ENCODE results near the gene YAP1. TPM values are rescaled to one million over a fixed set of nuclear protein-coding genes. Genes with fewer than 3 reads are reported as not detected.

The YAP1 gene
- total and polyA plus RNA-seq, 2 experiments from 2014 or later: 20.6 to 111 TPM

DNA sequence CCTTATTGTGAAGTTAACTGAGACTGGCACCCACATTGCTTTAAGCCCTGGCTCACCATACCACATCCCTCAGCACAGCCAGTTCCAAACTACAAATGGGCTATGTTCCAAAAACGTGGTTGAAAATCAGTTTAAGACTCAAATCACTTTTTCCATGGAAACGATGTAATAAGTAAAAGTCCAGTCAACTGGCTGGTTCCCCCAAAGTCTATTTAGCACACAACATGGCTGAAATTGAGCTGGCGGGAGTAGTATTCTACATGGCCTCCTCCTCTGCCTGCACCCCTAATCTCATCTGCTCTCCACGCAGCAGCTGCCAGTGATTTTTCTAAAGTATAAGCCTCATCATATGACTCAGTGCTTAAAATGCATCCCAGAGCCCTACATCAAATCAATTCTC lies 166.1 kb downstream of the YAP1 start:
- 68% methylated on average over 4 of the region's 4 CpGs for WGBS (ENCODE audit: low lambda C conversion rate, missing lambda C conversion rate)
- H3K4me2 ChIP-seq: no peak overlapping the region
- H3K27me3 ChIP-seq: no peaks in the 10 kb centered on the region
- peak; percentile 19 for DNase-seq (ENCODE audit: low spot score)
- no peaks in the 10 kb centered on the region for H3K36me3 ChIP-seq (replicated peaks; ENCODE audit: insufficient read depth, low read depth)
- H2AFZ ChIP-seq: no peak overlapping the region
- no peaks in the 10 kb centered on the region for H4K20me1 ChIP-seq (ENCODE audit: insufficient read depth, poor library complexity, severe bottlenecking)
- H3K79me2 ChIP-seq: no peaks in the 10 kb centered on the region
- peak overlapping the region; percentile 21 for H3K27ac ChIP-seq
- no peaks in the 10 kb centered on the region for H3K9me2 ChIP-seq (replicated peaks; ENCODE audit: insufficient read depth)
- no peak for TF ChIP-seq EZH2 (IDR thresholded peaks at IDR 0.05; ENCODE audit: borderline replicate concordance)
- no peak for TF ChIP-seq EZH2phosphoT487 (IDR thresholded peaks at IDR 0.05; ENCODE audit: low read depth, severe bottlenecking, unreplicated experiment)
- no peak for TF ChIP-seq CTCF (IDR thresholded peaks at IDR 0.05; ENCODE audit: poor library complexity)
- no peak overlapping the region for H3K4me3 ChIP-seq
- H3K9me3 ChIP-seq (ENCODE audit: low read depth): no peaks in the 10 kb centered on the region
- peaks cover 27% of the 10 kb centered on the region for H3K4me1 ChIP-seq (ENCODE audit: insufficient read depth)

- H3K4me1 ChIP-seq (ENCODE audit: insufficient read depth): peaks cover 27% of the 10 kb centered on the region
- no peak overlapping the region for H2AFZ ChIP-seq
Measured at GRCh38 chr11:102276783-102277182, 166.5 kb downstream of the YAP1 start.

DNA sequence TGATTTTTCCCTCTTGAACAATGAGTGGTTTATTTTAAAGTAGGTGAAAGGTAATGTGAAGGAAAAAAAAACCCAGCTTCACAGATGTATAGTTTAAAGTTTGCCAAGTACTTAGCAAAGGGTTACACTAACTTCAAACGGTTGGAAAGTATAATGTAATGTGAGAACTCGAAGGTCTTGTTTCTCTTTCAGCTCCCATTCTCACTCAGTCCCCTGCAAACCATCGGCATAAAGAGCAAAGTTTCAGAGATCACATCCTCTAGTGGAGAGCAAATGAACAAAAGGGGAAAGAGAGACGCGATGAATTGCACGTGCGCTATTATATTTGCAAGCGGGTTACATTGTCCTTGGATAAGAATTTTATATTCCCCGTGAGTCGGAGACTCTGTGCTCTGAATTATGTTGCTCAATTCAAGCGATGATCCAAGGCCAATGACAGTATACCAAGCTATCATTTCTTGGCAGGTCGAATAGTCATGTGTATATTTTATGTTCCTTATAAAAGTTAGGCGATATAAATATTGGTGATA lies 169.5 kb downstream of the YAP1 start:
- no peak overlapping the region for H3K4me3 ChIP-seq
- 19% methylated on average over 13 of the region's 13 CpGs for WGBS (ENCODE audit: low lambda C conversion rate, missing lambda C conversion rate)
- no peaks in the 10 kb centered on the region for H3K79me2 ChIP-seq
- peak overlapping the region; percentile 51 for H3K27ac ChIP-seq
- H3K4me2 ChIP-seq: peak overlapping the region; percentile 63
- H3K36me3 ChIP-seq (replicated peaks; ENCODE audit: insufficient read depth, low read depth): no peaks in the 10 kb centered on the region
- no peaks in the 10 kb centered on the region for H3K9me3 ChIP-seq (ENCODE audit: low read depth)
- H3K4me1 ChIP-seq (ENCODE audit: insufficient read depth): peaks cover 27% of the 10 kb centered on the region
- DNase-seq (ENCODE audit: low spot score): peak; percentile 50
- H3K9me2 ChIP-seq (replicated peaks; ENCODE audit: insufficient read depth): no peaks in the 10 kb centered on the region
- H3K27me3 ChIP-seq: no peaks in the 10 kb centered on the region
- H4K20me1 ChIP-seq (ENCODE audit: insufficient read depth, poor library complexity, severe bottlenecking): no peaks in the 10 kb centered on the region
- TF ChIP-seq CTCF (IDR thresholded peaks at IDR 0.05; ENCODE audit: poor library complexity) (peak; percentile 35), EZH2 (IDR thresholded peaks at IDR 0.05; ENCODE audit: borderline replicate concordance) (no peak), EZH2phosphoT487 (IDR thresholded peaks at IDR 0.05; ENCODE audit: low read depth, severe bottlenecking, unreplicated experiment) (no peak)
- H2AFZ ChIP-seq: peak overlapping the region; percentile 10

More at GRCh38 chr11:102276783-102277182, 166.5 kb downstream of the YAP1 start:
- Histone ChIP-seq H3K36me3 (replicated peaks; ENCODE audit: insufficient read depth, low read depth) (no peaks in the 10 kb centered on the region), H3K4me3 (no peak overlapping the region), H4K20me1 (ENCODE audit: insufficient read depth, poor library complexity, severe bottlenecking) (no peaks in the 10 kb centered on the region), H3K79me2 (no peaks in the 10 kb centered on the region), H3K9me3 (ENCODE audit: low read depth) (no peaks in the 10 kb centered on the region), H3K4me2 (no peak overlapping the region), H3K27me3 (no peaks in the 10 kb centered on the region), H3K9me2 (replicated peaks; ENCODE audit: insufficient read depth) (no peaks in the 10 kb centered on the region), H3K27ac (peak overlapping the region; percentile 21)
- no peak for DNase-seq (ENCODE audit: low spot score)
- no peak for TF ChIP-seq EZH2 (IDR thresholded peaks at IDR 0.05; ENCODE audit: borderline replicate concordance)
- 51% methylated on average over 3 of the region's 3 CpGs for whole genome bisulfite sequencing (ENCODE audit: low lambda C conversion rate, missing lambda C conversion rate)

DNA sequence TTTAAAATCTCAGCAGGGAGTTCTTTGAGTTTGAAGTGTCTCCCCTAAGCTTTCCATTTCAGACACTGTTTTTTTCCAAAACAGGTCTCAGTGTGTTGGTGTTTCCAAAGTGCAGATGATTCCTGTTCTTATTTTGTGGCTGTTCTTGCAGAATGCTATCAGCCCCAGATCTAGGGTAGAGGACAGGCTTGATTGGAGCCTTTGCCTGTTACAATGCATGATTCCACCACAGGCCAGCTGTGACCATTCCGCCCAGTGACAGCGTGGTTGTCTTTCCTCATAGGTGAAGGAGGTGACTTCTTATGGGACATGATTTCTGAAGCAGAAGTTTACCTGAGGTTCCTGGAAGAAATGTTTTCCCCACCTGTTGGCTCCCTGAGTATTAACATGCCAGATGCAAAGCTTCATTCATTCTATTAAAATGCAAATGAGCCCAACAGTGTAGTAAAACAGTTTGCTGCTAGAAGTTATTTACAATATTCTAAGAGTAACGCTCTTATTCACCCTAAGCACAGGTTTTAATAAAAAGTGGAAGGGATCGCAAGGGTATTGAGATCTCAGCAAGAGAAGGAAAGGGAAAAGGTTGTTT lies 170.1 kb downstream of the YAP1 start:
- no peaks in the 10 kb centered on the region for H3K9me3 ChIP-seq (ENCODE audit: low read depth)
- no peaks in the 10 kb centered on the region for H3K27me3 ChIP-seq
- H3K27ac ChIP-seq: peak overlapping the region; percentile 51
- WGBS (ENCODE audit: low lambda C conversion rate, missing lambda C conversion rate): 53% methylated on average over 4 of the region's 4 CpGs
- H3K4me1 ChIP-seq (ENCODE audit: insufficient read depth): peaks cover 27% of the 10 kb centered on the region
- H4K20me1 ChIP-seq (ENCODE audit: insufficient read depth, poor library complexity, severe bottlenecking): no peaks in the 10 kb centered on the region
- no peaks in the 10 kb centered on the region for H3K9me2 ChIP-seq (replicated peaks; ENCODE audit: insufficient read depth)
- TF ChIP-seq EZH2phosphoT487 (IDR thresholded peaks at IDR 0.05; ENCODE audit: low read depth, severe bottlenecking, unreplicated experiment) (no peak), EZH2 (IDR thresholded peaks at IDR 0.05; ENCODE audit: borderline replicate concordance) (no peak), CTCF (IDR thresholded peaks at IDR 0.05; ENCODE audit: poor library complexity) (no peak)
- H2AFZ ChIP-seq: peak overlapping the region; percentile 7
- DNase-seq (ENCODE audit: low spot score): no peak
- H3K79me2 ChIP-seq: no peaks in the 10 kb centered on the region
- no peak overlapping the region for H3K4me3 ChIP-seq
- peak overlapping the region; percentile 63 for H3K4me2 ChIP-seq
- H3K36me3 ChIP-seq (replicated peaks; ENCODE audit: insufficient read depth, low read depth): no peaks in the 10 kb centered on the region
